ENCODE measurements around the gene PLAAT2. TPM values are rescaled to one million over a fixed set of nuclear protein-coding genes. Genes with fewer than 3 reads are reported as not detected.
"Not testable (repeated sequence)": the region's sequence is repeated elsewhere in the genome, so short reads cannot be mapped to it uniquely, and the experiment has no call there.

The PLAAT2 gene
- total and polyA plus RNA-seq, 2 experiments from 2014 or later = not detected

DNA sequence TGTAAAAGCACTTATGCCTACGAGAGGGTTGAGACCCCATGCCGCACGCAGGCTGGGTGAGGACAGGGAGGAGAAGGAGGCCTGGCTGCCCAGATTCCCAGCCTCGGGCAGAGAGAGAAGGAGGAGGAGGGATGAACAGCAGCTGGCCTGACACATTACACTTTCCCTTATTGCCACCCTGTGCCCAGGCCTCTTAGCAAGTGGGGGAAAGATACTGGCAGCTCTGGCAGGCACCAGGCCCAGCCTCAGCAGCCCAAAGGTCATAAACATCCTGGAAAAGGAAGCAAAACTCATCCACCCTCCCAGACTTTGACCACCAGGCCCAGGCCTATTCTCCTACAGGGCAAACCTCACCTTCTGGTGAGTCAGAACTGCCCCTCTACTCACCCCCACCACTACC is 46.4 kb upstream of the PLAAT2 start:
- no peak overlapping the region for H3K4me3 ChIP-seq
- no peaks in the 10 kb centered on the region for H3K9me3 ChIP-seq (ENCODE audit: low read depth)
- H3K4me1 ChIP-seq (ENCODE audit: low read depth) = no peaks in the 10 kb centered on the region
- no peak for DNase-seq (ENCODE audit: low read depth in 1 of 2, low spot score in 1 of 2)
- H3K27ac ChIP-seq = no peak overlapping the region
- H3K36me3 ChIP-seq = no peaks in the 10 kb centered on the region
- H3K27me3 ChIP-seq = peaks cover 43% of the 10 kb centered on the region
- TF ChIP-seq, protein P1, sequence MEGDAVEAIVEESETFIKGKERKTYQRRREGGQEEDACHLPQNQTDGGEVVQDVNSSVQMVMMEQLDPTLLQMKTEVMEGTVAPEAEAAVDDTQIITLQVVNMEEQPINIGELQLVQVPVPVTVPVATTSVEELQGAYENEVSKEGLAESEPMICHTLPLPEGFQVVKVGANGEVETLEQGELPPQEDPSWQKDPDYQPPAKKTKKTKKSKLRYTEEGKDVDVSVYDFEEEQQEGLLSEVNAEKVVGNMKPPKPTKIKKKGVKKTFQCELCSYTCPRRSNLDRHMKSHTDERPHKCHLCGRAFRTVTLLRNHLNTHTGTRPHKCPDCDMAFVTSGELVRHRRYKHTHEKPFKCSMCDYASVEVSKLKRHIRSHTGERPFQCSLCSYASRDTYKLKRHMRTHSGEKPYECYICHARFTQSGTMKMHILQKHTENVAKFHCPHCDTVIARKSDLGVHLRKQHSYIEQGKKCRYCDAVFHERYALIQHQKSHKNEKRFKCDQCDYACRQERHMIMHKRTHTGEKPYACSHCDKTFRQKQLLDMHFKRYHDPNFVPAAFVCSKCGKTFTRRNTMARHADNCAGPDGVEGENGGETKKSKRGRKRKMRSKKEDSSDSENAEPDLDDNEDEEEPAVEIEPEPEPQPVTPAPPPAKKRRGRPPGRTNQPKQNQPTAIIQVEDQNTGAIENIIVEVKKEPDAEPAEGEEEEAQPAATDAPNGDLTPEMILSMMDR (IDR thresholded peaks at IDR 0.05; ENCODE audit: low read depth, low read length) = no peak

DNA sequence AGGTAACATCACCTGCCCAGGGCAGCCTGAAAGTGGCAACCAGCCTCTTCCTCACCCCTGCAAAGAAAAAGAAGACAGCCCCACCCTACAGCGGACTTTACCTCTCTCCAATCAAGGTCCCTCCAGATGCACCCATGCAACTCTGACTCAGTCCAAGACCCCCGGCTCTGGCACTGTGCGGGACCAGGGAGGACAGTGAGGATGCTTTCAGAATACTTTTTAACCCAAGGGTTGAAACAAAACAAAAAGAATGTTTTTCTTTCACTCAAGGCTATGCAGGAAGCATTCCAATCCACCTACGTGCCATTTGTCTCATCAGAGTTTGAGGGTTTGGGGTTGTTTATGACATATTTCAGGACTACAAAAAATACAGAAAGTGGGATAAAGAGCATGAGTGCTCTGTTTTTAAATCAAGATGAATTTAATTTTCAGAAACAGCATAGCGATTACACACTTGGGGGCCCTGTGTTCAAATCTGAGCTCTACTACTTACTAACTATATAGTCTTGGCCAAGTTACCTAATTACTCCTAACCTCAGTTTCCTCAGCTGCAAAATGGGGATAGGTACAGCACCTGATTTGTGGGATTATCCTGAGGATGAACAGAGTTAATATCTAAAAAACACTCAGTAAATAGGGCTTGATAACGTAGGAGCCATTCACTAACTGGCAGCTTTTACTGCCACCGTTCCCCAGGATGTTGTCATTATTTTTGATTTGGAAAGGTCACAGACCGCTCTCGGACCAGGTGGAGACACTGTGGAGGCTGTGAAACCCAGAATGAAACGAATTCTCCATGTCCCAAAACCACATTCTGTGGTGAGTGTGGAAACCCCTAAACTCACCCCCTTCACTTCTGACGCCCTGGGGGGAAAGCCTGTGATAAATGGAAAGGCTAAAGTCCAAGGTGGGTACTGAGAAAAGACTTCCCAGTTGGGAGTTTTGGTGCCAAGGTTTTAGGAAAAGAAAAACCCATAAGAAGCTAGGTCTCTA is 45.5 kb upstream of the PLAAT2 start:
- no peaks in the 10 kb centered on the region for H3K36me3 ChIP-seq
- peak in 1 of 2 donors; percentile 76 for DNase-seq (ENCODE audit: low read depth in 1 of 2, low spot score in 1 of 2)
- H3K9me3 ChIP-seq (ENCODE audit: low read depth) = no peaks in the 10 kb centered on the region
- no peaks in the 10 kb centered on the region for H3K4me1 ChIP-seq (ENCODE audit: low read depth)
- no peak overlapping the region for H3K27ac ChIP-seq
- TF ChIP-seq, protein P1 (IDR thresholded peaks at IDR 0.05; ENCODE audit: low read depth, low read length) = no peak
- H3K27me3 ChIP-seq = peaks cover 38% of the 10 kb centered on the region
- no peak overlapping the region for H3K4me3 ChIP-seq

DNA sequence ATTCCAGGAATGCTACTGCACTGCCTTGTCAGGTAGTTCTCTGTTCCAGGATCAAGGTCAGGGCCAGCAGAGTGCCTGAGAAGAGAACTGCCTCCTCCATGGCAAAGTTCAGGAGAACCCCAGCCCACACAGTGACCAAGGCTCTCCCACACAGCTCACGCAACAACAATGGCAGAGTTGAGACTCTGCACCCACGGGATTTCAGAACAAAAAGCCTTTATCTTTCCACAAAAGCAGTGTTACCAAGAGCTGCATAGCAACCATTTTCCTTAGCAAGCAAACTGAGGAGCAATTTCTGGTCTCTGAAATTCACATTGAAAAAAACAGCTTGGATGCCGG is 40.0 kb upstream of the PLAAT2 start:
- peak in 1 of 2 donors; percentile 88 for DNase-seq (ENCODE audit: low read depth in 1 of 2, low spot score in 1 of 2)
- Histone ChIP-seq H3K4me3 (no peak overlapping the region), H3K4me1 (ENCODE audit: low read depth) (peaks cover 5% of the 10 kb centered on the region), H3K9me3 (ENCODE audit: low read depth) (no peaks in the 10 kb centered on the region), H3K27ac (no peak overlapping the region), H3K36me3 (no peaks in the 10 kb centered on the region), H3K27me3 (no peaks in the 10 kb centered on the region)
- TF ChIP-seq, protein P1 (IDR thresholded peaks at IDR 0.05; ENCODE audit: low read depth, low read length) = no peak

DNA sequence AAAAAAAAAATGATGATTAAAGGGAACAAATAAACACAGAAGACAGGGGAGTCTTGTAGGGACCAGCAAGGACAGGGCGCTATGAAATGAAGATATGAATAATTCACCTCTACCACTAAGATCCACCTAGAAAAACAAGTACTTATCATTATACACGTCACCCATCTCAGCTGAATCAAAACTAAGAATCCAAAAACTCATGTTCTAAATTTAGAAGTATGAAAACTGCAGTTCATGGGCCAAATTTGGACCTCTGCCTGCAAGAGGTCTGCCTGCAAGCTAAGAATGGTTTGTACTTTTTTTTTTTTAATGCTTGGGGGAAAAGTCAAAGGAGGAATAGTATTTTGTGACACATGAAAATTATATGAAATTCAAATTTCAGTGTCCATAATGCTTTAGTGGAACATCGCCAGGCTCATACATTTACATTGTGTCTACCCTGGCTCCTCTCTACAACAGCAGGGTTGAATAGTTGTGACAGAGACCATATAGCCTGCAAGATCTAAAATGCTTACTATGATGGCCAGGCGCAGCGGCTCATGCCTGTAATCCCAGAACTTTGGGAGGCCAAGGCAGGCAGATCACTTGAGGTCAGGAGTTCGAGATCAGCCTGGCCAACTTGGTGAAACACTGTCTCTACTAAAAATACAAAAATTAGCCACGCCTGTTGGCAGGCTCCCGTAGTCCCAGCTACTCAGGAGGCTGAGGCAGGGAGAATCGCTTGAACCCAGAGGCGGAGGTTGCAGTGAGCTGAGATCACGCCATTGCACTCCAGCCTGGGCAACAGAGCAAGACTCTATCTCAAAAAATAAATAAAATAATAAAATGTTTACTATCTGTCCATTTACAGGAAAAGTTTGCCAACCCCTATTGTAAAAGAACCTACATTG is 39.4 kb upstream of the PLAAT2 start:
- DNase-seq (ENCODE audit: low read depth in 1 of 2, low spot score in 1 of 2) = peak in 1 of 2 donors; percentile 78
- H3K36me3 ChIP-seq; H3K4me3 ChIP-seq; H3K4me1 ChIP-seq (ENCODE audit: low read depth); H3K27ac ChIP-seq; H3K9me3 ChIP-seq (ENCODE audit: low read depth); H3K27me3 ChIP-seq: not testable (repeated sequence)

DNA sequence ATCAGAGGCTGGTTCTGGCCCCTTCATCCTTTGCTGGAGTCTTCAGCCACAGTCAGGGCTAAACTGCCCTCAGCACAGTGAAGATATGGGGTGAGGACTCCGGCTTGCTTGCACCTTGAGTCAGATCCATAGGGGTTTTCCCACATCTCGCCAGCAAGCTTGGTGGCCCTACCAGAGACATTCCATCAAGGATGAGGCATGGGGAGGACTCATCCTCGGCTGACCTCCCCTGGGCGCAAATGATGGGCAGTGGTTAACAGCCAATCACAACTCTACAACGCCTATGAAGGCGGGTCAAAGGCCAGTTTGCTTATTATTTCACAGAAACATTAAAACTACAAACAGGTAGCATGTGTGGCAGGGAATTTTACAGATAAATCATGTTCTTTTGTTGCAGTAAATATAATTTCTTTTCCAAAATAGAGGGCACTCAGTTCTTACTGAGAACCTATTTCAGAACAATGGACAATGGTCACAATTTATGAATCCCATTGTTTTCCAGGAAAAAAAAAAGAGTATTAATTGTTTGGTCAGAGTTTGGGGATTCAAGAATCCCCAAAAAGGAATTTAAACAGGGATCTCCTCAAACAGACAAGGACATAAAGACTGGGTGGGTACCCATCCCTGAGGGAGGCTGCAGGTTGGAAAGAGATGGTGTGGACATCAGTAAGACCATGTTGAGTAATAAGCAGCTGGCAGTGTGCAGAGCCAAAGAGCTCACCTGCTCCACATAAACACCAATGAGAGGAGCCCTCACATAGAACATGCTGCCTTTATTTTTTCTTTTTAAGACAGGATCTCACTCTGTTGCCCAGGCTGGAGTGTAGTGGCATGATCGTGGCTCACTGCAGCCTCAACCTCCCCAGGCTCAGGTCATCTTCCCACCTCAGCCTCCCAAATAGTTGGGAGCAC is 36.3 kb upstream of the PLAAT2 start:
- Histone ChIP-seq H3K4me3 (no peak overlapping the region), H3K9me3 (ENCODE audit: low read depth) (no peaks in the 10 kb centered on the region), H3K27ac (no peak overlapping the region), H3K36me3 (no peaks in the 10 kb centered on the region), H3K27me3 (no peaks in the 10 kb centered on the region), H3K4me1 (ENCODE audit: low read depth) (peaks cover 5% of the 10 kb centered on the region)
- TF ChIP-seq, protein P1 (IDR thresholded peaks at IDR 0.05; ENCODE audit: low read depth, low read length) = no peak
- peak in 1 of 2 donors; percentile 59 for DNase-seq (ENCODE audit: low read depth in 1 of 2, low spot score in 1 of 2)

Measured in cardiac muscle cell (in vitro differentiated cells and primary cell).